Naive thymus-derived CD4-positive, alpha-beta T cell (primary cell): Measurements from ENCODE around the gene ST6GALNAC1. TPM values are rescaled to one million over a fixed set of nuclear protein-coding genes. Genes with fewer than 3 reads are reported as not detected.

ENCODE experiments used
- ATAC-seq: fragments of 150-1000 bp; cut with Tn5 transposase; 2 replicates; pipeline ENCODE4 v1.10.0; 2021; ENCODE audit warnings: mild to moderate bottlenecking, moderate library complexity
- CTCF ChIA-PET: fragments of 350-600 bp; sonication (Branson Sonifier 250); formaldehyde crosslinking; loops from one replicate; lab custom pipeline; 2021; ENCODE audit warnings: antibody characterized with exemption; lab: Charles Lee
- POLR2A ChIA-PET: fragments of 350-600 bp; sonication (Branson Sonifier 250); formaldehyde crosslinking; loops from one replicate; lab custom pipeline; 2021; ENCODE audit warnings: antibody characterized with exemption, inconsistent platforms; lab: Charles Lee
- DNase-seq, 9 donors: peaks; one replicate each; pipeline versions ENCODE4 v3.0.0 to v3.0.0-alpha.2; 2020 to 2022; ENCODE audit warnings: mixed read lengths in 1 of 9
- H3K27ac ChIP-seq: one replicate; pipeline ENCODE4 v1.7.0; 2013; ENCODE audit warnings: mild to moderate bottlenecking, low read depth, low read length, moderate library complexity
- H3K27me3 ChIP-seq, 2 donors: one replicate each; pipeline ENCODE4 v1.7.0; 2013; ENCODE audit warnings: low read length in 2 of 2, mild to moderate bottlenecking in 2 of 2, moderate library complexity in 2 of 2; ENCODE audit not compliant: control insufficient read depth in 2 of 2, insufficient read depth in 2 of 2
- H3K36me3 ChIP-seq, 3 experiments: 1 replicate in 2 of 3; 2 replicates in 1 of 3; pipeline ENCODE4 v1.7.0; 2013; ENCODE audit warnings: low read length in 3 of 3, mild to moderate bottlenecking in 3 of 3, moderate library complexity in 1 of 3; ENCODE audit not compliant: insufficient read depth in 3 of 3, control insufficient read depth in 2 of 3
- H3K4me1 ChIP-seq, 2 donors: one replicate each; pipeline ENCODE4 v1.7.0; 2013; ENCODE audit warnings: low read length in 2 of 2, mild to moderate bottlenecking in 2 of 2, moderate library complexity in 1 of 2; ENCODE audit not compliant: control insufficient read depth in 2 of 2, insufficient read depth in 2 of 2
- H3K4me3 ChIP-seq: 2 replicates; pipeline ENCODE4 v1.7.0; 2013; ENCODE audit warnings: mild to moderate bottlenecking, low read length
- H3K9me3 ChIP-seq, 3 experiments: 1 replicate in 2 of 3; 2 replicates in 1 of 3; pipeline ENCODE4 v1.7.0; 2013; ENCODE audit warnings: low read length in 3 of 3; ENCODE audit not compliant: control insufficient read depth in 2 of 3
- H3K27ac Mint-ChIP-seq, 9 donors: one replicate each; pipeline ENCODE4 v1.8.0; 2020 to 2022; ENCODE audit warnings: mixed read lengths in 9 of 9, mild to moderate bottlenecking in 8 of 9, moderate library complexity in 5 of 9, inconsistent platforms in 2 of 9
- H3K27me3 Mint-ChIP-seq, 5 donors: one replicate each; pipeline ENCODE4 v1.8.0; 2021 to 2022; ENCODE audit warnings: mixed read lengths in 5 of 5, mild to moderate bottlenecking in 1 of 5
- H3K36me3 Mint-ChIP-seq, 5 donors: one replicate each; pipeline ENCODE4 v1.8.0; 2020 to 2022; ENCODE audit warnings: mixed read lengths in 5 of 5, mild to moderate bottlenecking in 3 of 5, inconsistent platforms in 1 of 5
- H3K4me1 Mint-ChIP-seq, 7 donors: one replicate each; pipeline ENCODE4 v1.8.0; 2020 to 2022; ENCODE audit warnings: mixed read lengths in 7 of 7, mild to moderate bottlenecking in 3 of 7, inconsistent platforms in 1 of 7
- H3K4me3 Mint-ChIP-seq, 10 donors: one replicate each; pipeline ENCODE4 v1.8.0; 2020 to 2022; ENCODE audit warnings: mild to moderate bottlenecking in 10 of 10, mixed read lengths in 10 of 10, moderate library complexity in 6 of 10, inconsistent platforms in 2 of 10
- H3K9me3 Mint-ChIP-seq, 11 donors: one replicate each; pipeline ENCODE4 v1.8.0; 2020 to 2022; ENCODE audit warnings: mixed read lengths in 11 of 11, mild to moderate bottlenecking in 4 of 11, inconsistent platforms in 1 of 11, moderate library complexity in 1 of 11
- intact Hi-C, 2 donors: fragments of 100-400 bp; cut with micrococcal nuclease; formaldehyde crosslinking; loops; one replicate each; pipeline ENCODE4 v1.15.1; 2023
- polyA plus RNA-seq, 2 donors: library from polyadenylated mRNA; unstranded; fragments of 300-500 nt; fragmentation: Illumina TruSeq; gene quantifications; one replicate each; pipeline ENCODE4 v1.2.3, GENCODE V29; 2021
- total RNA-seq, 6 experiments: library from RNA in 5 of 6; stranded (reverse) in 5 of 6; gene quantifications; 1 replicate in 5 of 6; 2 replicates in 1 of 6; pipeline ENCODE4 v1.2.3 and lab custom pipeline; 2021 to 2026

ST6GALNAC1 gene
- total RNA-seq (1 to 10 TPM; 1.4 to 5.8 (median 2.0) TPM), polyA plus RNA-seq (10 to 100 TPM; 10.3 to 20.7 TPM), total RNA-seq (lab: John Stamatoyannopoulos, UW) (6.7 reads per million, percentile 29 among the genes with 10 or more reads in this experiment)

- Mint-ChIP-seq H3K27ac (peak within 1 kb of the TSS; percentile 51 to 93 (median 77)), H3K4me1 (peaks cover 12 to 47% (median 33%) of the 10 kb centered on the region in 7 donors)
- peak within 1 kb of the TSS; percentile 46 for H3K27ac ChIP-seq
These were observed at the start of gene ST6GALNAC1 for GRCh38 chr17:76643553-76644148. TSS of gene ST6GALNAC1 (minus strand) at chr17:76643757. CDS start at chr17:76643638, 119 bp downstream.

GRCh38 chr17:76691379-76692191, 48.0 kb upstream of the ST6GALNAC1 start:
- POLR2A ChIA-PET, result interaction anchor here (0.6 to 0.7 kb wide), 3 partner anchors 31 to 237 kb away, joined by 3 to 5 read pairs (median 3); no protein-coding TSS in a partner anchor
- Mint-ChIP-seq H3K4me1 (peaks cover 0 to 14% (median 0%) of the 10 kb centered on the region in 7 donors), H3K27me3 (peaks cover 0 to 6% (median 0%) of the 10 kb centered on the region in 5 donors), H3K27ac (no peak overlapping the region), H3K4me3 (no peak overlapping the region), H3K9me3 (no peaks in the 10 kb centered on the region), H3K36me3 (no peaks in the 10 kb centered on the region)
- no peak for DNase-seq
- Histone ChIP-seq H3K27me3 (no peaks in the 10 kb centered on the region), H3K4me3 (no peak overlapping the region), H3K36me3 (no peaks in the 10 kb centered on the region), H3K4me1 (no peaks in the 10 kb centered on the region), H3K9me3 (no peaks in the 10 kb centered on the region), H3K27ac (no peak overlapping the region)
- no peak for ATAC-seq
- CTCF ChIA-PET, result no interaction called here
- intact Hi-C loops, result no loop called here

More at GRCh38 chr17:76643553-76644148, at the start of gene ST6GALNAC1:
- ChIA-PET CTCF (interaction anchor here (0.6 to 1.4 kb wide), 3 partner anchors 19 to 236 kb away, joined by 3 to 6 read pairs (median 4); no protein-coding TSS in a partner anchor), POLR2A (interaction anchor here (0.6 to 2.7 kb wide), 5 partner anchors 25 to 1023 kb away, joined by 3 to 23 read pairs (median 3); no protein-coding TSS in a partner anchor)
- peak; percentile 73 for ATAC-seq
- Histone ChIP-seq H3K4me1 (peaks cover 0 to 16% of the 10 kb centered on the region in 2 donors), H3K27me3 (no peaks in the 10 kb centered on the region), H3K36me3 (no peaks in the 10 kb centered on the region), H3K9me3 (no peaks in the 10 kb centered on the region), H3K4me3 (peak within 1 kb of the TSS; percentile 32)
- Mint-ChIP-seq H3K36me3 (peaks cover 0 to 8% (median 6%) of the 10 kb centered on the region in 5 donors), H3K4me3 (peak within 1 kb of the TSS; percentile 66 to 89 (median 78)), H3K9me3 (peaks cover 0 to 11% (median 5%) of the 10 kb centered on the region in 11 donors), H3K27me3 (peaks cover 0 to 20% (median 0%) of the 10 kb centered on the region in 5 donors)
- peak in 7 of 9 donors; percentile 38 to 74 (median 62) for DNase-seq
- intact Hi-C loops, result loop anchor here in 1 of 2 donors (2.0 kb wide), 1 partner anchor 37 kb away; no protein-coding TSS in a partner anchor

- Mint-ChIP-seq H3K4me1 (peaks cover 0 to 8% (median 0%) of the 10 kb centered on the region in 7 donors), H3K36me3 (no peaks in the 10 kb centered on the region), H3K27ac (no peak overlapping the region), H3K27me3 (peaks cover 0 to 6% (median 0%) of the 10 kb centered on the region in 5 donors), H3K9me3 (no peaks in the 10 kb centered on the region), H3K4me3 (no peak overlapping the region)
- no peak for ATAC-seq
- no peak for DNase-seq
- intact Hi-C loops, result no loop called here
- H3K27me3 ChIP-seq, result no peaks in the 10 kb centered on the region
- H3K9me3 ChIP-seq, result no peaks in the 10 kb centered on the region
- H3K27ac ChIP-seq, result no peak overlapping the region
- no peaks in the 10 kb centered on the region for H3K4me1 ChIP-seq
- POLR2A ChIA-PET, result no interaction called here
- CTCF ChIA-PET, result interaction anchor here (0.6 kb wide), 1 partner anchor 17 kb away, joined by 8 read pairs; no protein-coding TSS in a partner anchor
- H3K4me3 ChIP-seq, result no peak overlapping the region
- H3K36me3 ChIP-seq, result no peaks in the 10 kb centered on the region
These were observed 47.2 kb upstream of the ST6GALNAC1 start for GRCh38 chr17:76690596-76691280.

GRCh38 chr17:76689859-76690258, 46.3 kb upstream of the ST6GALNAC1 start:
- H3K27ac Mint-ChIP-seq, result no peak overlapping the region
- DNase-seq (no peak), ATAC-seq (no peak)
- Histone ChIP-seq H3K36me3 (no peaks in the 10 kb centered on the region), H3K27me3 (no peaks in the 10 kb centered on the region), H3K4me1 (no peaks in the 10 kb centered on the region), H3K4me3 (no peak overlapping the region), H3K9me3 (no peaks in the 10 kb centered on the region), H3K27ac (no peak overlapping the region)
- no peaks in the 10 kb centered on the region for H3K36me3 Mint-ChIP-seq
- intact Hi-C loops, result no loop called here
- no peaks in the 10 kb centered on the region for H3K4me1 Mint-ChIP-seq
- no peak overlapping the region for H3K4me3 Mint-ChIP-seq
- POLR2A ChIA-PET, result no interaction called here
- H3K27me3 Mint-ChIP-seq, result peaks cover 0 to 4% (median 0%) of the 10 kb centered on the region in 5 donors
- H3K9me3 Mint-ChIP-seq, result no peaks in the 10 kb centered on the region
- CTCF ChIA-PET, result no interaction called here

GRCh38 chr17:76688165-76688622, 44.6 kb upstream of the ST6GALNAC1 start:
- H3K4me1 ChIP-seq, result no peaks in the 10 kb centered on the region
- peaks cover 0 to 4% (median 0%) of the 10 kb centered on the region in 5 donors for H3K27me3 Mint-ChIP-seq
- H3K9me3 Mint-ChIP-seq, result no peaks in the 10 kb centered on the region
- ATAC-seq, result no peak
- H3K27ac ChIP-seq, result no peak overlapping the region
- H3K36me3 ChIP-seq, result no peaks in the 10 kb centered on the region
- H3K4me3 Mint-ChIP-seq, result no peak overlapping the region
- no peaks in the 10 kb centered on the region for H3K36me3 Mint-ChIP-seq
- CTCF ChIA-PET, result no interaction called here
- intact Hi-C loops, result no loop called here
- no peaks in the 10 kb centered on the region for H3K4me1 Mint-ChIP-seq
- no peak overlapping the region for H3K27ac Mint-ChIP-seq
- DNase-seq, result no peak
- no peak overlapping the region for H3K4me3 ChIP-seq
- POLR2A ChIA-PET, result no interaction called here
- H3K9me3 ChIP-seq, result no peaks in the 10 kb centered on the region
- H3K27me3 ChIP-seq, result no peaks in the 10 kb centered on the region
